GM19240 (cell line): ENCODE data around the gene PPIL4.

ENCODE experiments used
- DNase-seq: peaks from one replicate; pipeline ENCODE4 v3.0.0; 2011; ENCODE audit warnings: low spot score; ENCODE audit not compliant: insufficient read length

The PPIL4 gene

DNA sequence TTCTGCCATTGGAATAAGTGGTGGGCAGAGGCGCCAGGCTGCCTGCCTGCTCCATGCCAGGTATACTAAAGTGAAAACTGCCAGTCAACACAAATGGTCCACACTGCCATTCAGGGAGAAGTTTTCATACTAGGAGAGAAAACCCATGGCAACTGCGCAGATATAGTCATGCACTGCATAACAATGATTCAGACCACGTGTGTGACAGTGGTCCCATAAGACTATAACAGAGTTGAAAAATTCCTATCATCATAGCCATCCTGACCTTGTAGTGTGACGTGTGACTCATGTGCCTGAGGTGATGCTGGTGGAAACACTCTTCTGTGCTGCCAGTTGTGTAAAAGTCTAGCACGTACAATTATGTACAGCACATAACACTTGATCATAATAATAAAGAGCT is 86.1 kb downstream of the PPIL4 start:
- no peak for DNase-seq

DNA sequence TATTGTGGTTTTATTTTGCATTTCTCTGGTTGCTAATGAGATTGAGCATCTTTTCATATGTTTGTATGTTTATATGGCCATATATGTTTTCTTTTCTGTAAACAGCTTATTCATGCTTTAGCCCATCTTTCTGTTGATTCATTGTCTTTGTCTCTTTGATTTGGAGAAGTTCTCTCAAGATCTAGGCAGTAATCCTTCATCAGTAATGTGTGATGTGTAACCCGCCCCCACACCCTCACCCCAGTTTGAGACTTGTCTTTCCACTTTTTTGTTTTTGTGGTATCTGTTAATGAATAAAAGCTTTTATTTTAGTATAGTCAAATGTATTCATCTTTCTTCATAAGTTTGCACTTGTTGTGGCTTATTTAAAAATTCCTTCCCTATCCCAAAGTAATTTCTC is 87.0 kb downstream of the PPIL4 start:
- no peak for DNase-seq

DNA sequence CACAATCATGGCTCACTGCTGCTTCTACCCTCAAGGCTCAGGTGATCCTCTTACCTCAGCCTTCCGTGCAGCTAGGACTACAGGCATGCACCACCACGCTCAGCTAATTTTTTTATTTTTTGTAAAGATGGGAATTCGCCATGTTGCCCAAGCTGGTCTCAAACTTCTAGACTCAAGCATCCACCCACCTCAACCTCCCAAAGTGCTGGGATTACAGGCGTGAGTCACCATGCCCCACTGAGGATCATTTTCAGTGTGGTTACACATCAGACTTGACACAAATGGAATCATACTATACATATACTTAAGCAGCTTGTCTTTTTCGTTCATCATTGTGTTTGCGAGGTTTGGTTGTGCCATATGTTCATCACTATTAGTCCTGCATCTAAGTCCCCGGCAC is 87.6 kb downstream of the PPIL4 start:
- DNase-seq, result no peak

DNA sequence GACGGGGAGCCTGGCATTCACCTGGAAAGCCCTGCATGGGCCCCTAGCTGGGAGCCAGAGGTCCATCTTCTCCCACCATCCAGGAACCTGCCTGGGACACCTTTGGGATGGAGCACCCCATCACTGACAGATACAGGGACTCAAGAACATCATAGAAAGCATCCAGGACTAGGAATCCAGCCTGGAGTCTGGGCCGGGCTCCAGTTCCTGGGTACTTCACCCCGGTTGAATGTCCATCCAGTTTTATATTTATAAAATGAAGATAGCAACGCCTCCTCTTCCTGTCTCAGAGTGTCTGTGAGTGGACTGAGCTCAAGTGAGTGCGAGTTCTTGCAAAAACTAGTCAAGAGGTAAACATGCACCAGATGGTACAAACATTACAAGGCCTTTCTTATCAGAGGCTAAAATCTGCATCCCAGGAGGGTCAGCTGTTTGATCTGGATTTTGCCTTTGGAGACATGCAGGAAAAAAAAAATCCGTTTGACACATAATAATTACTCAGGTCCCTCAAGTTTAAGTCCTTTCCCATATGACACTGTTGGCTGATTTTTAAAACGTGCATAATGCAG is 88.4 kb downstream of the PPIL4 start:
- no peak for DNase-seq

DNA sequence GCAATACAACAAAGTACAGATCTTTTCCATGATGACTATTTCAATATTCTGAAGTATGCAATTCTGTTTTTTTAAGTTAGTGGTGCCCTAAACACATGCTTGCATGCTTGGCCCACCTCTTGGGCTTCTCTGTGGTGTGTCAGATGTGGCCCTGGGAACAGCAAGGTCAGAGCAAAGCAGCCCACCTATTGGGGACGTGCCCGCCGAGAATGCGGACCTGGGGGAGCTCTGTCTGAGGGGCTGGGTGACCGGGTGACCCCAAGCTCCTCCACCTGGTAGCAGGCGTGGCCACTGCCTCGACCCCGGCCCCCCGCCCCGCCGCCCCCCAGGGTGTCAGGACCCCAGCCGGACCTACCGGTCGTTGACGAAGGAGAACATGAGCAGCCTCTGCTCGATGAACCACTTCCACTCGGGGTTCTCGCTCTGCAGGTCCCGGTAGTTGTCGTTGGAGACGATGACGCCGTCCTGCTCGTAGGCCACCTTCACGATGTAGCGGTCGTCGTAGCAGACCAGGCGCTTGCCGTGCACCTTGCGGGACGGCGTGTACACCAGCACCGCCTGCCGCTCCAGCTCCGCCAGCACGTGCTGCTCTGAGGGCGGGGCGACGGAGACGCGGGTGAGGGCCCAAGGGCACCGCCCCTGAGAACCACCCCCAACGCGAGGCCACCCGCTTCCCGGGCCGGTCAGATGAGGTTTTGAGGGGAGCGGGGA is 89.4 kb downstream of the PPIL4 start:
- no peak for DNase-seq

DNA sequence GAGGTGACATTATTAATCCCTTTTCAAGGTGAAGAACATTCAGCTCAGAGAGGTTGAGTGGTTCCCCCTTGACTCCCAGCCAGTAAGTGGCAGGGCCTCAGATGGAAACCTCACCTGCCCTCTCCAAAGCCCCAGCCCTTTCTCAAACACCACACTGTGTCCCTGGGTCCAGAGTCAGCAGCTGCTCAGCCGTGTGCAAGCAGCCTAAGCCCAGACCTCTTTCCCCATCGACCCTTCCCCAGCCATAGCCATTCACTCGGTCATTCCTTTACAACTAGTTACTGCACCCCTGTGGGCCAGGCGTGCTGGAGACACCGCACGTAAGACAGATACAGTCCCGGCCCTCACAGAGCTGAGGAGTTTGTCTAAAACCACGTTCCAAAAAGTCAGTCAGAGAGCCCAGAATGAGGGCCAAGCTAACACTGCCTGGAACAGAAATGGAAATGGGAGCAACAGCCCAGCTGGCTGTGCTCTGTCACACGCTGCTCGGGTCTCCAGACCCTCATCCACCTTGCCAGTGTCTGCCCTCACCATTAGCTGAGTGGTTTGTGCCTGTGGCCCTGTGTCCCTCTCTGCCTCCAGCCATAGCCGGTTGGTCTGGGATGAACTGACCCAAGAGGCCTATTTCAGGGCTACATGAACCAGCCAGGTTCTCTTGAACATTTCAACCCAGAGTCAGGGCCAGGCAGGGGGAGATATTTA is 90.7 kb downstream of the PPIL4 start:
- no peak for DNase-seq
